Thymus (tissue), 14 donors: ENCODE measurements around the gene NCBP3. TPM values are rescaled to one million over a fixed set of nuclear protein-coding genes. Genes with fewer than 3 reads are reported as not detected.

Experiments used
- DNase-seq, 9 donors: peaks; one replicate each; pipeline ENCODE4 v3.0.0-alpha.2; 2013; ENCODE audit warnings: low spot score in 9 of 9, low read depth in 6 of 9, missing footprints in 1 of 9
- H3K27ac ChIP-seq, 2 donors: one replicate each; pipeline ENCODE4 v1.5.1; 2013; ENCODE audit warnings: control low read depth in 1 of 2, low read depth in 1 of 2, low read length in 1 of 2, mild to moderate bottlenecking in 1 of 2, moderate library complexity in 1 of 2
- H3K27me3 ChIP-seq, 2 donors: one replicate each; pipeline ENCODE4 v1.5.1; 2013; ENCODE audit warnings: low read length in 1 of 2; ENCODE audit not compliant: control insufficient read depth in 2 of 2, insufficient read depth in 1 of 2
- H3K36me3 ChIP-seq, 2 donors: one replicate each; pipeline ENCODE4 v1.5.1; 2013; ENCODE audit warnings: low read length in 1 of 2, mild to moderate bottlenecking in 1 of 2, moderate library complexity in 1 of 2; ENCODE audit not compliant: control insufficient read depth in 2 of 2, insufficient read depth in 2 of 2
- H3K4me1 ChIP-seq, 2 donors: one replicate each; pipeline ENCODE4 v1.5.1; 2013; ENCODE audit warnings: low read length in 2 of 2; ENCODE audit not compliant: control insufficient read depth in 2 of 2, insufficient read depth in 2 of 2
- H3K4me3 ChIP-seq, 2 donors: one replicate each; pipeline ENCODE4 v1.5.1; 2013; ENCODE audit warnings: low read length in 2 of 2, control low read depth in 1 of 2, mild to moderate bottlenecking in 1 of 2
- H3K9me3 ChIP-seq, 2 donors: one replicate each; pipeline ENCODE4 v1.5.1; 2013; ENCODE audit warnings: low read length in 1 of 2, mild to moderate bottlenecking in 1 of 2; ENCODE audit not compliant: control insufficient read depth in 2 of 2, insufficient read depth in 1 of 2
- WGBS: extraction: QIAGEN DNeasy Blood & Tissue Kit; methylation state at CpG from one replicate; pipeline ENCODE4 v1.1.7; 2013; 5-methylcytosine and 5-hydroxymethylcytosine counted together
- long read RNA-seq, 10 donors: transcript quantifications; one replicate each; lab custom pipeline, GENCODE V29; 2026
- polyA plus RNA-seq: library from polyadenylated mRNA; stranded (reverse); fragments of 200-250 nt; gene quantifications from one replicate; pipeline ENCODE4 v1.2.3, GENCODE V29; 2013
- total RNA-seq: library from RNA; stranded (reverse); fragments of 120-200 nt; gene quantifications from one replicate; pipeline ENCODE4 v1.2.4, GENCODE V29; 2013
- donor health status: healthy.

Gene NCBP3
- total RNA-seq (26.7 TPM), polyA plus RNA-seq (46.1 TPM)
- long read RNA-seq, donor 1 = 0 reads
- long read RNA-seq, donor 2 = 0 reads
- long read RNA-seq, donor 3, full-length matches to known transcripts = 4 of 10 reads
- long read RNA-seq, donor 3, partial matches to known transcripts = 6 of 10 reads
- long read RNA-seq, donor 3, other reads (novel, unspliced or antisense) = 0 of 10 reads
- long read RNA-seq, donor 4, partial matches to known transcripts = 0 of 1 reads
- long read RNA-seq, donor 4, other reads (novel, unspliced or antisense) = 0 of 1 reads
- long read RNA-seq, donor 5, full-length matches to known transcripts = 4 of 4 reads
- long read RNA-seq, donor 5, partial matches to known transcripts = 0 of 4 reads
- long read RNA-seq, donor 5, other reads (novel, unspliced or antisense) = 0 of 4 reads
- long read RNA-seq, donor 6, full-length matches to known transcripts = 4 of 4 reads
- long read RNA-seq, donor 6, partial matches to known transcripts = 0 of 4 reads
- long read RNA-seq, donor 6, other reads (novel, unspliced or antisense) = 0 of 4 reads
- long read RNA-seq, donor 7, full-length matches to known transcripts = 2 of 2 reads
- long read RNA-seq, donor 7, partial matches to known transcripts = 0 of 2 reads
- long read RNA-seq, donor 7, other reads (novel, unspliced or antisense) = 0 of 2 reads
- long read RNA-seq, donor 8, partial matches to known transcripts = 0 of 1 reads
- long read RNA-seq, donor 8, other reads (novel, unspliced or antisense) = 0 of 1 reads
- long read RNA-seq, donor 9, full-length matches to known transcripts = 5 of 5 reads
- long read RNA-seq, donor 9, partial matches to known transcripts = 0 of 5 reads
- long read RNA-seq, donor 9, other reads (novel, unspliced or antisense) = 0 of 5 reads
- long read RNA-seq, donor 10 = 0 reads

DNA sequence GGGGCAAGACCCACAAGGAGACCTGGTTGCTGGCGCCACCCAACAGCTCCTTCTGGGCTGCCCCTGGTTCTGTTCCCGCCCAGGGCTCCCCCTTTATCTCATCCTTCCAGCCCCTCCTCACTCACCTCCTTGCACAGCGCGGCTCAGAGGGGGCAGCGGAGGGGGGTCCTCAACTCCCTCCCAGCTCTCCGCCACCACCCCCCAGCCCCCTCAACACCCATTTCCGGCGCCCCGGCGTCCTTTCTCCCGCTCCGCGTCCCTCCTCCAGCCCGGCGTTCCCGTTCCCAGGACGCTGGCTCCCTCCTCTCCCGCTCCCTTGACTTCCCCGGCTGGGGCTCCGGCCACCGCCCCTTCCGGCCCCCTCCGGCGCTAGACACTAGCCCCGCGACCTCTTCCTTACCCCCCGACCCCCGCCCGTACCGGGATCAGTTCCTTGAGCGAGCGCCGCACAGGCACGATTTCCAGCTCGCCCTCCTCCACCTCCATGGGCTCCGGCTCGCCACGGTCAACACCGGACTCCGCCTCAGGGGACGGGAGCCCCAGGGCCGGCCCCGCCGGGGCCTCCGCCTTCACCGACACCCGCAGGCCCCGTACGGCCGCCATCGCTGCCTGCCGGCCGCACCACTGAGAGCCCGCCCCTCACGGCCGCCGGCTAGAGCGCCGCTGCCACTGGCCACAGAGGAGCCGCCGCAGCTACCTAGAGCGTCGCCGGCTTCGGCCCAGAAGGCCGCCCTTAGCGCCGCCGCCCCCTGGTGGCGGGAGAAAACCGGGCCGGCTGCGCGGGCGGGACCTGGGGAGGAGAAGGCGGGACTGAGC lies at the start of gene NCBP3:
Gene NCBP3, minus strand, starts transcription at position 626 of the 816 bp plus-strand sequence. Its CDS starts 23 bp downstream, at position 603.
- Histone ChIP-seq H3K9me3 (peaks cover 0 to 5% of the 10 kb centered on the region in 2 donors), H3K4me1 (peaks cover 4 to 24% of the 10 kb centered on the region in 2 donors), H3K36me3 (peaks cover 23 to 32% of the 10 kb centered on the region in 2 donors), H3K27me3 (peaks cover 0 to 7% of the 10 kb centered on the region in 2 donors), H3K27ac (peak within 1 kb of the TSS; percentile 71 to 89), H3K4me3 (peak within 1 kb of the TSS; percentile 98)
- peak; percentile 74 to 97 (median 93) for DNase-seq
- WGBS = under 1% methylated on average over 76 of the region's 76 CpGs

- Histone ChIP-seq H3K27me3 (peaks cover 2 to 7% of the 10 kb centered on the region in 2 donors), H3K9me3 (no peaks in the 10 kb centered on the region), H3K4me3 (no peak overlapping the region), H3K4me1 (peaks cover 11 to 56% of the 10 kb centered on the region in 2 donors), H3K36me3 (no peaks in the 10 kb centered on the region), H3K27ac (no peak overlapping the region)
- WGBS = 98% methylated on average over 3 of the region's 3 CpGs
- DNase-seq = no peak
Observed at GRCh38 chr17:3895354-3895753, 49.3 kb upstream of the NCBP3 start.

DNA sequence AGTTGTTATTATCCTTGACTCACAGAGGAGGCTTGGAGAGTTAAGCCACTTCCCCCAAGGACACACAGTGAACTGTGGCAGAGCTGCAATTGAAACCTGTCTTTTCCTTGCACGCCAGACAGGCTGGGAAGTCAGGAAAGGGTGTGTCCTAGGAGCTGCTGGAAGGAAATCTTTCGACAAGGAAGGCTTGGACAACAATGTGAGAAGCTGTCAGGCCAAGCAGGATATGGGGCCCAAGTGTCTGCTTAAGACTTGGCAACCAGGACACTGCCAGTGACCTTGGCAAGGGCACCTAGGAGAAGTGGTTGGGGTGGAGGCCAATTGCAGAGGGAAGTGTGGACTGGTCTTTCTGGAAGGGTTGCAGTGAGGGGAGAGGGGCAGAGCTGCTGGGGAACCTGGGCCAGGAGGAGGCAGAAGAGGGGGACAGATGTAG lies 48.9 kb upstream of the NCBP3 start:
- WGBS = 83% methylated on average over 2 of the region's 2 CpGs
- Histone ChIP-seq H3K27ac (no peak overlapping the region), H3K36me3 (no peaks in the 10 kb centered on the region), H3K4me1 (peaks cover 11 to 59% of the 10 kb centered on the region in 2 donors), H3K27me3 (peaks cover 2 to 7% of the 10 kb centered on the region in 2 donors), H3K9me3 (no peaks in the 10 kb centered on the region), H3K4me3 (no peak overlapping the region)
- DNase-seq = no peak

DNA sequence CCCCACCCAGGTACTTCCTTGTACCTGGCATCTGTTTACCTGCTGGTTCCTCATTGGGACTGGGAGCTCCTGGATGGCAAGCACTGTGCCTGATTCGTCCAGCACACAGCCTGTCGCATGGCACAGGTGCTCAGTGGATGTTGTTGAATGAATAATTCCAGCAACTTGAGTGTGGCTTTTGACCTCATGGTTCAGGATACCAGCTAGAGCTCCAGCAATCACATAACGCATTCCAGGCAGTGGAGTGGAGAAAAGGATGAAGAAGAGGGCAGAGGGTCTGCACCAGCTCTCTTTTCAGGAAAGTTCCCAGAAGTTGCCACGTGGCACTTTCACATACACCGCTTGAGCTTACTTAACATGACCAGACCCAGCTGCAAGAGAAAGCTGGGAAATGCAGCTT lies 48.1 kb upstream of the NCBP3 start:
- DNase-seq = no peak
- H3K36me3 ChIP-seq = no peaks in the 10 kb centered on the region
- H3K4me1 ChIP-seq = peaks cover 11 to 62% of the 10 kb centered on the region in 2 donors
- H3K4me3 ChIP-seq = no peak overlapping the region
- H3K9me3 ChIP-seq = no peaks in the 10 kb centered on the region
- peaks cover 2 to 7% of the 10 kb centered on the region in 2 donors for H3K27me3 ChIP-seq
- WGBS = 79% methylated on average over 5 of the region's 5 CpGs
- no peak overlapping the region for H3K27ac ChIP-seq

DNA sequence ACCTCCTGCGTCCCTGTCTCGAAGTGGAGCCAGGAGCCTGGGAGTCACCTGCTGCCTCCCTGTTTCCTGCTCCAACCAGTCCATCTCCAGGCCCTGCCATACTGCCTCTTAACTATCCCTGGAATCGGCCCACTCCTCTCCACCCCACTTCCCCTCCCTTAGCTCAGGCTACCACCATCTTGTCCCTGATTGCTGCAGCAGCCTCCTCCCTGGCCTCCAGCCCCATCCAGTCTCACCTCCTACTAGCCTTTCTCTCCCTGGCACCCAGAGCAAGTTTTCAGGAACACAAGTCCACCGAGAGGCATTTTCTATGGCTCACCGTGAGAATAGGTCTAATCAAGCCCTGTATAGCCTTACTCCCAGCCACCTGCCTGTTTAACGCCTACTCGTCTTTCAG lies 47.7 kb upstream of the NCBP3 start:
- H3K27ac ChIP-seq = peak overlapping the region in 1 of 2 donors; percentile 6
- H3K27me3 ChIP-seq = peaks cover 2 to 7% of the 10 kb centered on the region in 2 donors
- H3K9me3 ChIP-seq = no peaks in the 10 kb centered on the region
- peaks cover 11 to 66% of the 10 kb centered on the region in 2 donors for H3K4me1 ChIP-seq
- peak overlapping the region in 1 of 2 donors; percentile 41 for H3K4me3 ChIP-seq
- 84% methylated on average over 7 of the region's 7 CpGs for WGBS
- DNase-seq = no peak
- H3K36me3 ChIP-seq = no peaks in the 10 kb centered on the region

DNA sequence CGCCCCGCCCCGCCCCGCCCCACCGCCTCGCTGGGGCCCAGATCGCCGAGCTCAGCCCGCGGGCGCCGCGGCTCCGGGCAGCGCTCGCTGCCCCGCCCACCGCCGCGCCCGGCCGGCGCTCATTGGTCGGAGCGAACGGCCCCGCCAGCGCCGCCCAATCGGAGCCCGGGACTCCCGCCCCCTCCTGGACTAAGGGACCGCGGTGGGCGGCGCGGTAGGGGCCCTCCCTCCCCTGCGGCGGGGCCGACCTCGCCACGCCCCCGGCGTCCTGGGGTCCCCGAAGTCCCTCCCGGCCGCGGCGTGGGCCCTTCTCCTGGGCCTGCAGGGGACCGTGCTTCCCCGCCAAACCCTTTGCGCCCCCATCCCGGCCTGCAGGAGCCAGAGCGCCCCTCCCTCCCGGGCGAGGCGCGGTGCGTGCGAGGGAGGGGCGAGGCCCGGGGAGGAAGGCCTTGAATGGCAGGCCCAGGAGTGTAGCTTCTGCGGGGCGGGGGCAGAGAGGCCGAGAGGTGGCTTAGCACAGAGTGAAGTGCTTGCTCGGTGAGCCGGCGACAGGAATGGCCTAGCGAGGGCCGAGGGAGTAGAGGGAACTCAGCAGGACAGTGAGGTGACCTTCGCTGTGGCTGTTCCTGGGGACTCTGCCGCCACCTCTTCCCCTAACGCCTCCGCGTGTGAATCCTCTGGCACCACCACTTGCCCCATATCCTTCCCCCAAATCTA lies 47.1 kb upstream of the NCBP3 start, which contains the start of gene CAMKK1:
Gene CAMKK1, minus strand, starts transcription at position 51 of the 717 bp plus-strand sequence. CDS start 7,366 bp downstream, outside the sequence.
- peak in 6 of 9 donors; percentile 78 to 92 (median 85) for DNase-seq
- Histone ChIP-seq H3K36me3 (no peaks in the 10 kb centered on the region), H3K27me3 (peaks cover 2 to 7% of the 10 kb centered on the region in 2 donors), H3K9me3 (no peaks in the 10 kb centered on the region), H3K27ac (peak within 1 kb of the TSS in 1 of 2 donors; percentile 66), H3K4me1 (peaks cover 11 to 71% of the 10 kb centered on the region in 2 donors), H3K4me3 (peak within 1 kb of the TSS; percentile 41 to 63)
- WGBS = 4% methylated on average over 75 of the region's 75 CpGs

DNA sequence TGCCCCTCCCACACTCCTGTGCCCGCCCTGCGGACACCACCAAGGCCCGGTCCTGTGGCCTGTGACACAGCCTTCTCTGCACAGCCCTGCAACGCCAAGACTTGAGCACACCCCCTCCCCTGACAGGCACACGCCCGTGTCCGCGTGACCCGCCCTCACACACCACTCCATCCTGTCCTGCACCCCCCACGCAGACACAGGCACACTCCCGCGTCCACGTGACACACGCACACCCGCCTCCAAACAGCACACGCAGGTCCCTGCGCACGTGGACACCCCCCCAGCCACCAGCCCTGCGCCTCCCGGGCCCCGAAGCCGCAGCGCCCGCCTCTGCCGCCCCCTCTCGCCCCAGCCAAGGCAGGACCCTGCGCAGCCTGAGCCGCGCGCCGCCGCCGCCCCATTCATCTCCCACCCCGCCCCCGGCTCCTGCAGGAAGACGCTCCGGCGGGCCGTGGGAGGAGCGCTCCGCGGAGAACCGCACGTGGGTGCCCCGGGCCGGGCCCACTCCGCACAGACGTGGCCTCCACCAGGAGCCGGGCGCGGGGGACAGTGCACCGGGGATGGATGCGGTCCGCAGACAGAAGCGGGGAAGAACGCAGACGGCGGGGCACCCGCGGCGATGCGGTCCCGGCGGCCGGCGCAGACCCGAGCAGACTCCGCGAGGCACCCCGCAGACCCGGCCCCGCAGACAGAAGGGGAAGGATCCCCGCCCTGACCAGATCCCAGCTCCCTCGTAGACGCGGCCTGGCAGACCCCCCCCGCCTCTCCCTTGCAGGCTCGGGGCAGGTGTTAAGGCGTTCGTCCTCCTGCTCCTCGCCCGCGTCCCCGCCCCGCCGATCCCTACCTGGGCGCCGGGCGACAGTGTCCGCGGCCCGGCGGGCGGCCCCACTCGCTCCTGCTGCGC lies 46.3 kb upstream of the NCBP3 start:
- H3K27ac ChIP-seq = peak overlapping the region in 1 of 2 donors; percentile 19
- 1% methylated on average over 96 of the region's 96 CpGs for WGBS
- DNase-seq = peak in 3 of 9 donors; percentile 56 to 75 (median 63)
- H3K4me1 ChIP-seq = peaks cover 11 to 71% of the 10 kb centered on the region in 2 donors
- H3K36me3 ChIP-seq = no peaks in the 10 kb centered on the region
- no peaks in the 10 kb centered on the region for H3K9me3 ChIP-seq
- peak overlapping the region; percentile 36 to 63 for H3K4me3 ChIP-seq
- H3K27me3 ChIP-seq = peaks cover 2 to 7% of the 10 kb centered on the region in 2 donors
